CD4-positive, alpha-beta T cell treated with Interleukin-6 at 100 ng/mL for 8 hours (primary cell): Measurements from ENCODE around the gene GALM.
"Not testable (repeated sequence)": the region's sequence is repeated elsewhere in the genome, so short reads cannot be mapped to it uniquely, and the experiment has no call there.

ENCODE experiments used
- DNase-seq: peaks from one replicate; pipeline ENCODE4 v3.0.0-alpha.2; 2020; ENCODE audit warnings: mixed read lengths, low spot score

Gene GALM

GRCh38 chr2:38711558-38711957, 45.6 kb downstream of the GALM start:
- DNase-seq, result no peak

- DNase-seq, result no peak
Observed at GRCh38 chr2:38712413-38712812, 46.5 kb downstream of the GALM start.

- DNase-seq, result no peak
Observed at GRCh38 chr2:38712871-38713270, 47.0 kb downstream of the GALM start.

GRCh38 chr2:38713338-38713737, 47.4 kb downstream of the GALM start:
- DNase-seq, result no peak

GRCh38 chr2:38714941-38715340, 49.0 kb downstream of the GALM start:
- DNase-seq, result not testable (repeated sequence)

DNA sequence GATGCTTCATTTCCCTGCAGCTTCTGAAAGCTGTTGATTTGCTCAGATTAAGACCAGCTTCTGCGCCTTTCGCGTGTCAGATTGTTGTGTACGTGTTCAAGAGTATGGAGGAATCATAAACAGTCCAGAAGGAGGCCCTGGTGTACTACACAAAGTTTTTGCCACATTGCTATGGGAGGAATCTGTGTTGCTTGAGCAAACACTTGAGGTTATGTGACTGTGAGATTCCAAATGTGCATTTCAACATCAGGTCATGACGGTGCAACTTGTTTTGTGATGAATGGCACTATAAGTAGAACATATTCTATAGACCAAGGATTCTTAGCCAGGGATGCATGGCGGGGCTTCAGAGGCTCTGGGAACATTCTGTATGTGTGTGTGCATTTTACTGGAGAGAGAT, 50.3 kb downstream of the GALM start:
- DNase-seq, result no peak

DNA sequence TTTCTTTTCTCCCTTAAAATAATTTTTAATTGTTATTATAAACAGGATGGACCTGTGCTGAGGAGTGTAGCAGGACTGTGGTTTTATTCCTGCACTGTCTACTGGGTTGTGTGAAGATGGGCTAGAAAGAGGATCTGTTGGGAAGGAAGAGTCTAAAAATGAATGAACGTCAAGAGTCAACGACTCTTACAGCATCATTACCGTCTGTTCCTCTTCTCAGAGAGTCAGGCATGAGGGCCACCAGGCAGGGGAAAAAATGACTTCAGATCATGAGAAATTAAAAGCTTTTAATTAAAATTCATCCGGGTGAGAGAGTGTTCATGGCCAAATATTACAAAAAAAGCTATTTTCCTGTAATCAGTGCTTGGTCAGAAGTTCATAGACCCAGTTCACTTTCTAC, 52.7 kb downstream of the GALM start:
- DNase-seq, result no peak

DNA sequence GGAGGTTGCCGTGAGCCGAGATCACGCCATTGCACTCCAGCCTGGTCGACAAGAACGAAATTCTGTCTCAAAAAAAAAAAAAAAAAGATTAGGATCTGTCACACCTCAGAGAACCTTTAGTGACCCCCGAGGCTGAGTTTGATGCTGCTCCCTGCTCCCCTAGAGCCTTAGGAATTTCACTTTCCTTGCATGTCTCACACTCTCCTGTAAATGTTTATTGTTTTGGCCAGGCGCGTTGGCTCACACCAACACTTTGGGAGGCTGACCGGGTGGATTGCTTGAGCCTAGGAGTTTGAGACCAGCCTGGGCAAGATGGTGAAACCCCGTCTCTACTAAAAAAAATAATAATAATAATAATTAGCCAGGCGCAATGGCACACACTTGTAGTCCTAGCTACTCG, 53.8 kb downstream of the GALM start:
- no peak for DNase-seq

DNA sequence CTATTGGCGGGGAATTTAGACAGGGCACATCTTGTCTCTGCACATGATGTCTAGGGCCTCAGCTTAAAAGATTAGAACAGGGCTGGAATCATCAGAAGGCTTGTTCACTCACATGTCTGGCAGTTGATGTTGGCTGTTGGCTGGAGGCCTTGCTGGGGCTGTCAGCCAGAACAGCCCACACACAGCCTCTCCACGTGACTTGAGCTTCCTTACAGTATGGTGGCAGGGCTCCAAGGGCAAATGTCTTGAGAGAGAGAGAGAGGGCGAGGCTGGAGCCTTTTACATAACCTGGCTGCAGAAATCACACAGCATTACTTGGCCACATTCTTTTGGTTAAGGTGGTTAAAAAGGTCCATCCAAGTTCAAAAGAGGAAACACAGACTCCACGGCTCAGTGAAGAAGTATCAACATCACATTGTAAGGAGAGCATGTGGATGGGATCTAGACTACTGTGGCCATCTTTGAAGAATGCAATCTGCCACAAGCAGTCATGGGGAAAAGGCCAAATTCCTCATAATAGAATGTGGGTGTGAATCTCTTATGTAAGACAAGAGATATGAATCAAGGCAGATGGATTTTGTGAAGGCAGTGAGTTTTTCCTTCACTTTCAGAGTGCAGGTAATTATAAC, 54.8 kb downstream of the GALM start:
- DNase-seq, result no peak

DNA sequence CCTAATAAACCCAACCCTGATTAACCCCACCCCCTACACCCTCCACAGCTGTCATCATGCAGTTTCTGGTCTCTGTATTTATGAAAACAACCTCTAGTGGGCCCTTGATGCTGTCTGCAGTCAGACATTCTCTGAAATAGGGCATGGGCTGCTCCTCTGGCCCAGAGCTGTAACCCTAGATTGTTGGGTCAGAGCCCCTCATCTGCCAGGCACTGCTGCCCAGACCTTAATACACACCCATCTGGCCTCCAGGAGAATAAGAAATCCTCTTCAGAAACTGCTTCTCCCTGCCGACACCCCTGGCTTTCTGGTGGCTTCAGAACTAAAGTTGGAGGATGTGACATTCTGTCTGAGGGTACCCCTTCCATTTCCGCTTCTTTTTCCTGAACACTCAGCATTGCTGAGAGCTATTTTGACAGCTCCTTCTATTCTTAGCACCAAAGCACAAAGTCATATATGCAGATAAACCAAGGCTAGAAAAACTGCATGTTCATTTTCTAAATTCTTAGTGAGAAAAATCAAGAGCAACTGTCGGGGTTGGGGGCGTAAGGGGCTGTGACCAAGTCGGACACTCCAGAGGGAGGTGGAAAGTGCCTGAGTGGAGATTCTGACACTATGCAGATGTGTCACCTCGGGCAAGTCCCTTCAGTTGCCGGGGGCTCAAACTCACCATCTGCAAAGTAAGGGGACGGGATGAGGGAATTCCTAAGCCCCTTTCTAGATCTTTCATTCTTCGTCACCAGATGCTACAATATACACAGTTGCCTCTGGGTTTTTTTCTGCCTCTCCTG, 56.6 kb downstream of the GALM start:
- peak; percentile 37 for DNase-seq

- DNase-seq, result no peak
Observed at GRCh38 chr2:38723173-38723572, 57.3 kb downstream of the GALM start.

DNA sequence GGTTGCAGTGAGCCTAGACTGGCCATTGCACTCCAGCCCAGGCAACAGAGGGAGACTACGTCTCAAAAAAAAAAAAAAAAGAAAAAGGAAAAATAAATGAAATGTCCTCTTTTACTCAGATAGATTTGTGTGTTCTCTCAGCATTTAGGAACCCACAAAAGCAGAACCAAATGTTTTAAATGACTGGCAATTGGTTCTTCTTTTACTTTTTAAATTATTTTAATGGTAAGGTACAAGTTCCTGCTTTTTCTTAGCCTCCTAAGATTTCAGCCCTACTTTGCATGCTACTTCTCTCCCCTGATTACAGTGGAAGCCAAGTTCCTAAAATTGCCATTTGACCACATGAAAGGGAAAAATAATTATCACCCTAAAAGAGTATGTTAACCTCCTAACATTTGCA, 61.7 kb downstream of the GALM start:
- DNase-seq, result no peak

GRCh38 chr2:38728694-38729093, 62.8 kb downstream of the GALM start:
- DNase-seq, result no peak

GRCh38 chr2:38731090-38731489, 65.2 kb downstream of the GALM start:
- DNase-seq, result no peak

DNA sequence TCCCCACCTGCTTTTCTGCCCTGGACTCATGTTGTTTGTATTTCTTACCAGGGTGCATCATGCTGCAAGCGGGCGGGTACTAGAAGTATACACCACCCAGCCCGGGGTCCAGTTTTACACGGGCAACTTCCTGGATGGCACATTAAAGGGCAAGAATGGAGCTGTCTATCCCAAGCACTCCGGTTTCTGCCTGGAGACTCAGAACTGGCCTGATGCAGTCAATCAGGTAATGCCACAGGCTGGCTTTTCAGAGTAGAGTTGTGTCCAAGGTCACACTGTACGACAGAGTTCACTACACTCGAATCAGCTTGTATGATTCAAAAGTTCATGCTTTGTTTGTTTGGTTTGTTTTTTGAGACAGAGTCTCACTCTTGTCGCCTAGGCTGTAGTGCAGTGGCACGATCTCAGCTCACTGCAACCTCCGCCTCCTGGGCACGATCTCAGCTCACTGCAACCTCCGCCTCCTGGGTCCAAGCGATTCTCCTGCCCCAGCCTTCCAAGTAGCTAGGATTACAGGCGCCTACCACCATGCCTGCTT, 65.8 kb downstream of the GALM start:
- DNase-seq, result no peak

DNA sequence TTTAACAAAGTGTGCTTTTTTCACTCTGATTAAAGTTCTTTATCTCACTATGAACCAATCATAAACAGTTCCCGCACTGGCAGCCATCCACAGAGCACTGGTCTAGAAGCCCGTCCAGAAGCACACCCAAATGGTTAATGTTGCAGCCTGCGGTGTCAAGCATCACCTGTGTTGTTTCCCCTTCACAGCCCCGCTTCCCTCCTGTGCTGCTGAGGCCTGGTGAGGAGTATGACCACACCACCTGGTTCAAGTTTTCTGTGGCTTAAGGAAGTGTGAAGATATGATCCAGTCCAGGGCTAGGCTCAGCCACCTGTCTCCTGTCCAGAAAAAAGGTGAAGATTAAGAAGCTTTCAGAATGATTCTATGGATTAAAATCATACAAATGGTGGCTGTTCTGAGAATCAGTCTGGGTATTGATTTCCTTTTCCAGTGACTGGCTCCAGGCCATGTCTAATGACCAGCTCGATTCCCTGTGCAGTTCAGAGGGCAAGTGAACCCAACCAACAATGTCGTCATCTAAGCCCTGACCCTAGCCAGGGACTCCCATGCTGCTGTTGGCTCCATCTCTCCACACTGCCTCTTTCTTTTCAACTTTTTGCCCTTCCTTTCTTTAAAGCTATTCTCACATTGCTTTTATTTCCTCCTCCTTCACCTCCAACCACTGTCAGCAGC, 67.5 kb downstream of the GALM start:
- DNase-seq, result no peak

DNA sequence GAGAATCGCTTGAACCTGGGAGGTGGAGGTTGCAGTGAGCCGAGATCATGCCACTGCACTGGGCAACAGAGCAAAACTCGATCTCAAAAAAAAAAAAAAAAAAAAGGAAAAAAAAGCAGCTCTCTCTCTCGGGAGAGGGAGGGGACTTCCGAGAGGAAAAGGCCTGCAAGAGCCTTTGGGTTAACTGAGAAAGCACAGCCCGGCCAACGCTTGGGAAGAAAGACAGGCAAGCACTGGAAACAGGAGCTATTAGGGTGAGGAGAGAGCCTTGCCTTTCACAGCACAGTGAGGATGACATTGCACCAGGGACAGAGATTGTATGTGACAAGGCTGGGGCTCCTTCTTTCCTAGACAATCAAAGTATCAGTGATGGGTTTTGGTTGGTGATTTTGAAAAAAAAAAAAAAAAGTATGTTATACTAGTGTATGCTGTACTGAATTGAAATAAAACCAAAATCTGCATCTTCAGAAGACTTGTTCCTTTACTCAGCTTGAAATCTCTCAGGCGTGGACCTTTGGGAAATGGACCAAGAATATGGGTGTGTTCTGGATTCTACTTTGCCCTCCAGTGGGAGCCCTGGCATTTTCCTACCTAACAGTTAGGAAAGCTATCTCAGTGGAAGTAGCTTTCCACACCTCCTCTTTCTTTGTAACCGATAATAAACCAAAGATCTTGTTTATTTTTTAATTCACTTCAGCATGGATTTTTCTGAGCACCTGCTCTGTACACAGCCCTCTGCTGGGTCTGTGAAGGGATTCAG, 68.6 kb downstream of the GALM start:
- DNase-seq, result no peak

DNA sequence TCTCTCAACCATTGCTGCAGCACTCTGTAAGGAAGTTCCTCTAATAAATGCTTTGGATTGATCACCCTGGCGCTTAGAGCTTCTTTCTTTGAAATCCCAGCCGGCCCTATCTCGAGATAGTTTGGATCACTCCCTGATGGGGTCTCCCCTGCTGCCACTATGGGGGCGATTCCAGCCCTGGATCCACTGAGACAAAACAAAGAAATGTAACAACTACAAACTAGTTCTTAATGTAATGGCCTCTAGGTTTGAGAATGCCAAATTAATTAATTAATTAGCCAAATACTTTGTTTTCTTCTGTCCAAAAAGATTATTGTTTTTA, 70.0 kb downstream of the GALM start:
- no peak for DNase-seq

DNA sequence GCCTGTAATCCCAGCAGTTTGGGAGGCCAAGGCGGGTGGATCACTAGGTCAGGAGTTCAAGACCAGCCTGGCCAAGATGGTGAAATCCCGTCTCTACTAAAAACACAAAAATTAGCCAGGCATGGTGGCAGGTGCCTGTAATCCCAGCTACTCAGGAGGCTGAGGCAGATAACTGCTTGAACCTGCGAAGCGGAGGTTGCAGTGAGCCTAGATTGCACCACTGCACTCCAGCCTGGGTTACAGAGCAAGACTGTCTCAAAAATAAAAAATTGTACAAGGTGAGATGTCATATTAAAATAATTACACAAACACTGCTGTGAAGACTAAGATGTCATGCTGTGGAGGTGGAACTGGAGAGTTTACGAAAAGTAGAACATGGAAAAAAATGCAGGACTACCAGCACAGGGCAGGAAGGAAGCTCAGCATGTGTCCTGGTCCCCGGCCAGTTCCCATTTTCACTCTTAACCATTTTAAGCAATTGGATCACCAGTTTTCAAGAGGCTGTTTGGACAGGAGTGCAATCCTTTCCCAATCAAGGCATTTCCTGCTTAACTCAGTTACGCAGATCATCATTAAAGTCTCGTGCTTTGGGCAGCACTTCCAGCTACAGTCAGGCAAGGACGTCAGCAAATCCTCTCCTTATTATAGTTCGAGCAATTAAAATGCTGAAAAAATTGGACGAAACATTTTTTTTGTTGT, 71.2 kb downstream of the GALM start:
- DNase-seq, result not testable (repeated sequence)

- DNase-seq, result no peak
Observed at GRCh38 chr2:38737925-38738324, 72.0 kb downstream of the GALM start.

- no peak for DNase-seq
Observed at GRCh38 chr2:38739524-38739923, 73.6 kb downstream of the GALM start.
